Measurements from ENCODE around the gene MYO6.
"Not testable (repeated sequence)": the region's sequence is repeated elsewhere in the genome, so short reads cannot be mapped to it uniquely, and the experiment has no call there.

MYO6 gene

GRCh38 chr6:75905129-75905528, 156.1 kb downstream of the MYO6 start:
- not testable (repeated sequence) for H3K27me3 ChIP-seq (ENCODE audit: control insufficient read depth in 1 of 2, insufficient read depth in 2 of 2, low read length in 2 of 2); H3K9me3 ChIP-seq (ENCODE audit: control insufficient read depth in 1 of 2, low read length in 2 of 2); H3K4me3 ChIP-seq (ENCODE audit: low read depth in 1 of 2, low read length in 2 of 2); H3K9ac ChIP-seq (ENCODE audit: low read depth in 1 of 2, low read length in 2 of 2); H3K4me1 ChIP-seq (ENCODE audit: control insufficient read depth in 1 of 2, insufficient read depth in 2 of 2, low read length in 2 of 2); H3K27ac ChIP-seq (ENCODE audit: low read depth, low read length); H3K36me3 ChIP-seq (ENCODE audit: control insufficient read depth in 1 of 2, insufficient read depth in 2 of 2, low read length in 2 of 2)

GRCh38 chr6:75906871-75907270, 157.8 kb downstream of the MYO6 start:
- Histone ChIP-seq H3K27ac (ENCODE audit: low read depth, low read length) (no peak overlapping the region), H3K27me3 (ENCODE audit: control insufficient read depth in 1 of 2, insufficient read depth in 2 of 2, low read length in 2 of 2) (no peaks in the 10 kb centered on the region), H3K9me3 (ENCODE audit: control insufficient read depth in 1 of 2, low read length in 2 of 2) (no peaks in the 10 kb centered on the region), H3K36me3 (ENCODE audit: control insufficient read depth in 1 of 2, insufficient read depth in 2 of 2, low read length in 2 of 2) (peaks cover 0 to 4% of the 10 kb centered on the region in 2 donors), H3K9ac (ENCODE audit: low read depth in 1 of 2, low read length in 2 of 2) (no peak overlapping the region), H3K4me3 (ENCODE audit: low read depth in 1 of 2, low read length in 2 of 2) (no peak overlapping the region), H3K4me1 (ENCODE audit: control insufficient read depth in 1 of 2, insufficient read depth in 2 of 2, low read length in 2 of 2) (no peaks in the 10 kb centered on the region)

- H3K4me1 ChIP-seq (ENCODE audit: control insufficient read depth in 1 of 2, insufficient read depth in 2 of 2, low read length in 2 of 2), result no peaks in the 10 kb centered on the region
- no peak overlapping the region for H3K27ac ChIP-seq (ENCODE audit: low read depth, low read length)
- H3K9ac ChIP-seq (ENCODE audit: low read depth in 1 of 2, low read length in 2 of 2), result no peak overlapping the region
- peaks cover 0 to 4% of the 10 kb centered on the region in 2 donors for H3K36me3 ChIP-seq (ENCODE audit: control insufficient read depth in 1 of 2, insufficient read depth in 2 of 2, low read length in 2 of 2)
- no peaks in the 10 kb centered on the region for H3K9me3 ChIP-seq (ENCODE audit: control insufficient read depth in 1 of 2, low read length in 2 of 2)
- H3K27me3 ChIP-seq (ENCODE audit: control insufficient read depth in 1 of 2, insufficient read depth in 2 of 2, low read length in 2 of 2), result no peaks in the 10 kb centered on the region
- H3K4me3 ChIP-seq (ENCODE audit: low read depth in 1 of 2, low read length in 2 of 2), result no peak overlapping the region
Observed at GRCh38 chr6:75907444-75907843, 158.4 kb downstream of the MYO6 start.

GRCh38 chr6:75913040-75913439, 164.0 kb downstream of the MYO6 start:
- H3K4me1 ChIP-seq (ENCODE audit: control insufficient read depth in 1 of 2, insufficient read depth in 2 of 2, low read length in 2 of 2), result no peaks in the 10 kb centered on the region
- H3K36me3 ChIP-seq (ENCODE audit: control insufficient read depth in 1 of 2, insufficient read depth in 2 of 2, low read length in 2 of 2), result peaks cover 4 to 16% of the 10 kb centered on the region in 2 donors
- H3K9ac ChIP-seq (ENCODE audit: low read depth in 1 of 2, low read length in 2 of 2), result no peak overlapping the region
- H3K4me3 ChIP-seq (ENCODE audit: low read depth in 1 of 2, low read length in 2 of 2), result no peak overlapping the region
- H3K27ac ChIP-seq (ENCODE audit: low read depth, low read length), result no peak overlapping the region
- no peaks in the 10 kb centered on the region for H3K27me3 ChIP-seq (ENCODE audit: control insufficient read depth in 1 of 2, insufficient read depth in 2 of 2, low read length in 2 of 2)
- no peaks in the 10 kb centered on the region for H3K9me3 ChIP-seq (ENCODE audit: control insufficient read depth in 1 of 2, low read length in 2 of 2)

- Histone ChIP-seq H3K27ac (ENCODE audit: low read depth, low read length) (no peak overlapping the region), H3K27me3 (ENCODE audit: control insufficient read depth in 1 of 2, insufficient read depth in 2 of 2, low read length in 2 of 2) (no peaks in the 10 kb centered on the region), H3K9me3 (ENCODE audit: control insufficient read depth in 1 of 2, low read length in 2 of 2) (no peaks in the 10 kb centered on the region), H3K9ac (ENCODE audit: low read depth in 1 of 2, low read length in 2 of 2) (no peak overlapping the region), H3K4me3 (ENCODE audit: low read depth in 1 of 2, low read length in 2 of 2) (no peak overlapping the region), H3K4me1 (ENCODE audit: control insufficient read depth in 1 of 2, insufficient read depth in 2 of 2, low read length in 2 of 2) (no peaks in the 10 kb centered on the region), H3K36me3 (ENCODE audit: control insufficient read depth in 1 of 2, insufficient read depth in 2 of 2, low read length in 2 of 2) (peaks cover 5 to 21% of the 10 kb centered on the region in 2 donors)
Observed at GRCh38 chr6:75922226-75922625, 173.2 kb downstream of the MYO6 start.

GRCh38 chr6:75926293-75927168, 177.5 kb downstream of the MYO6 start:
- peaks cover 0 to 4% of the 10 kb centered on the region in 2 donors for H3K36me3 ChIP-seq (ENCODE audit: control insufficient read depth in 1 of 2, insufficient read depth in 2 of 2, low read length in 2 of 2)
- no peaks in the 10 kb centered on the region for H3K27me3 ChIP-seq (ENCODE audit: control insufficient read depth in 1 of 2, insufficient read depth in 2 of 2, low read length in 2 of 2)

GRCh38 chr6:75931011-75931680, 182.1 kb downstream of the MYO6 start:
- Histone ChIP-seq H3K4me3 (ENCODE audit: low read depth in 1 of 2, low read length in 2 of 2) (no peak overlapping the region), H3K36me3 (ENCODE audit: control insufficient read depth in 1 of 2, insufficient read depth in 2 of 2, low read length in 2 of 2) (no peaks in the 10 kb centered on the region), H3K9me3 (ENCODE audit: control insufficient read depth in 1 of 2, low read length in 2 of 2) (no peaks in the 10 kb centered on the region), H3K9ac (ENCODE audit: low read depth in 1 of 2, low read length in 2 of 2) (no peak overlapping the region), H3K27me3 (ENCODE audit: control insufficient read depth in 1 of 2, insufficient read depth in 2 of 2, low read length in 2 of 2) (peaks cover 4 to 9% of the 10 kb centered on the region in 2 donors), H3K4me1 (ENCODE audit: control insufficient read depth in 1 of 2, insufficient read depth in 2 of 2, low read length in 2 of 2) (peaks cover 8 to 11% of the 10 kb centered on the region in 2 donors), H3K27ac (ENCODE audit: low read depth, low read length) (no peak overlapping the region)

More at GRCh38 chr6:75926293-75927168, 177.5 kb downstream of the MYO6 start:
- no peaks in the 10 kb centered on the region for H3K9me3 ChIP-seq (ENCODE audit: control insufficient read depth in 1 of 2, low read length in 2 of 2)
- H3K4me1 ChIP-seq (ENCODE audit: control insufficient read depth in 1 of 2, insufficient read depth in 2 of 2, low read length in 2 of 2), result no peaks in the 10 kb centered on the region
- no peak overlapping the region for H3K9ac ChIP-seq (ENCODE audit: low read depth in 1 of 2, low read length in 2 of 2)
- H3K4me3 ChIP-seq (ENCODE audit: low read depth in 1 of 2, low read length in 2 of 2), result no peak overlapping the region
- no peak overlapping the region for H3K27ac ChIP-seq (ENCODE audit: low read depth, low read length)

GRCh38 chr6:75932067-75932466, 183.0 kb downstream of the MYO6 start:
- Histone ChIP-seq H3K4me1 (ENCODE audit: control insufficient read depth in 1 of 2, insufficient read depth in 2 of 2, low read length in 2 of 2) (peaks cover 8 to 11% of the 10 kb centered on the region in 2 donors), H3K36me3 (ENCODE audit: control insufficient read depth in 1 of 2, insufficient read depth in 2 of 2, low read length in 2 of 2) (no peaks in the 10 kb centered on the region), H3K27me3 (ENCODE audit: control insufficient read depth in 1 of 2, insufficient read depth in 2 of 2, low read length in 2 of 2) (peaks cover 4 to 9% of the 10 kb centered on the region in 2 donors), H3K9ac (ENCODE audit: low read depth in 1 of 2, low read length in 2 of 2) (no peak overlapping the region), H3K4me3 (ENCODE audit: low read depth in 1 of 2, low read length in 2 of 2) (no peak overlapping the region), H3K27ac (ENCODE audit: low read depth, low read length) (no peak overlapping the region), H3K9me3 (ENCODE audit: control insufficient read depth in 1 of 2, low read length in 2 of 2) (no peaks in the 10 kb centered on the region)

- Histone ChIP-seq H3K9ac (ENCODE audit: low read depth in 1 of 2, low read length in 2 of 2) (no peak overlapping the region), H3K4me3 (ENCODE audit: low read depth in 1 of 2, low read length in 2 of 2) (no peak overlapping the region), H3K36me3 (ENCODE audit: control insufficient read depth in 1 of 2, insufficient read depth in 2 of 2, low read length in 2 of 2) (no peaks in the 10 kb centered on the region), H3K4me1 (ENCODE audit: control insufficient read depth in 1 of 2, insufficient read depth in 2 of 2, low read length in 2 of 2) (peaks cover 8 to 11% of the 10 kb centered on the region in 2 donors), H3K27ac (ENCODE audit: low read depth, low read length) (no peak overlapping the region), H3K9me3 (ENCODE audit: control insufficient read depth in 1 of 2, low read length in 2 of 2) (no peaks in the 10 kb centered on the region), H3K27me3 (ENCODE audit: control insufficient read depth in 1 of 2, insufficient read depth in 2 of 2, low read length in 2 of 2) (peaks cover 4 to 9% of the 10 kb centered on the region in 2 donors)
Observed at GRCh38 chr6:75933387-75933975, 184.4 kb downstream of the MYO6 start.

Measured in duodenal mucosa (tissue), 2 donors.